ENCODE data around the gene CHST11. TPM values are rescaled to one million over a fixed set of nuclear protein-coding genes. Genes with fewer than 3 reads are reported as not detected.

Gene CHST11
- total RNA-seq, 2 experiments from 2014 or later: 53.4 to 53.6 TPM

- no peak for DNase-seq
- no peaks in the 10 kb centered on the region for H3K36me3 ChIP-seq (ENCODE audit: insufficient read depth, low read length)
- no peaks in the 10 kb centered on the region for H3K4me1 Mint-ChIP-seq (ENCODE audit: low read depth)
- no peak overlapping the region for H3K27ac ChIP-seq (ENCODE audit: low read depth in 1 of 2, low read length in 2 of 2)
- H3K4me3 Mint-ChIP-seq: no peak overlapping the region
- CTCF ChIA-PET: no interaction called here
- H3K9me3 Mint-ChIP-seq: peaks cover 13% of the 10 kb centered on the region
- H3K27ac Mint-ChIP-seq: no peak overlapping the region
- POLR2A ChIA-PET: no interaction called here
- H3K4me3 ChIP-seq (ENCODE audit: low read length): no peak overlapping the region
- H3K9me3 ChIP-seq (ENCODE audit: control insufficient read depth in 1 of 2, insufficient read depth in 1 of 2, low read length in 2 of 2): peaks cover 9 to 10% of the 10 kb centered on the region in 2 experiments
- no peaks in the 10 kb centered on the region for H3K36me3 Mint-ChIP-seq (ENCODE audit: low read depth)
- intact Hi-C loops (cut with DNase I, micrococcal nuclease): no loop called here
- no peaks in the 10 kb centered on the region for H3K27me3 ChIP-seq (ENCODE audit: control insufficient read depth in 1 of 2, insufficient read depth in 2 of 2, low read length in 2 of 2)
- ATAC-seq (ENCODE audit: poor library complexity): no peak
- TF ChIP-seq CTCF (IDR thresholded peaks at IDR 0.05): no peak
- H3K27me3 Mint-ChIP-seq: no peaks in the 10 kb centered on the region
- no peaks in the 10 kb centered on the region for H3K4me1 ChIP-seq (ENCODE audit: insufficient read depth, low read length)
Measured at GRCh38 chr12:104775731-104776231, 319.0 kb downstream of the CHST11 start.

GRCh38 chr12:104779134-104779533 is 322.4 kb downstream of the CHST11 start:
- Mint-ChIP-seq H3K27me3 (no peaks in the 10 kb centered on the region), H3K36me3 (ENCODE audit: low read depth) (no peaks in the 10 kb centered on the region), H3K9me3 (peaks cover 5% of the 10 kb centered on the region), H3K4me3 (no peak overlapping the region), H3K27ac (no peak overlapping the region), H3K4me1 (ENCODE audit: low read depth) (no peaks in the 10 kb centered on the region)
- Histone ChIP-seq H3K36me3 (ENCODE audit: insufficient read depth, low read length) (no peaks in the 10 kb centered on the region), H3K27me3 (ENCODE audit: control insufficient read depth in 1 of 2, insufficient read depth in 2 of 2, low read length in 2 of 2) (no peaks in the 10 kb centered on the region), H3K4me3 (ENCODE audit: low read length) (no peak overlapping the region), H3K27ac (ENCODE audit: low read depth in 1 of 2, low read length in 2 of 2) (no peak overlapping the region), H3K4me1 (ENCODE audit: insufficient read depth, low read length) (no peaks in the 10 kb centered on the region), H3K9me3 (ENCODE audit: control insufficient read depth in 1 of 2, insufficient read depth in 1 of 2, low read length in 2 of 2) (peaks cover under 1 to 5% of the 10 kb centered on the region in 2 experiments)
- POLR2A ChIA-PET: no interaction called here
- DNase-seq (no peak), ATAC-seq (ENCODE audit: poor library complexity) (no peak)
- intact Hi-C loops (cut with DNase I, micrococcal nuclease): no loop called here
- no peak for TF ChIP-seq CTCF (IDR thresholded peaks at IDR 0.05)
- CTCF ChIA-PET: interaction anchor here (1.0 to 1.5 kb wide), 2 partner anchors 16 to 18 kb away, joined by 3 read pairs; no protein-coding TSS in a partner anchor

GRCh38 chr12:104782296-104782695 is 325.5 kb downstream of the CHST11 start:
- no peak for DNase-seq
- Mint-ChIP-seq H3K4me3 (no peak overlapping the region), H3K9me3 (peaks cover 4% of the 10 kb centered on the region), H3K27me3 (no peaks in the 10 kb centered on the region), H3K4me1 (ENCODE audit: low read depth) (no peaks in the 10 kb centered on the region), H3K27ac (no peak overlapping the region), H3K36me3 (ENCODE audit: low read depth) (no peaks in the 10 kb centered on the region)
- Histone ChIP-seq H3K9me3 (ENCODE audit: control insufficient read depth in 1 of 2, insufficient read depth in 1 of 2, low read length in 2 of 2) (peaks cover 0 to 5% of the 10 kb centered on the region in 2 experiments), H3K27me3 (ENCODE audit: control insufficient read depth in 1 of 2, insufficient read depth in 2 of 2, low read length in 2 of 2) (no peaks in the 10 kb centered on the region), H3K4me1 (ENCODE audit: insufficient read depth, low read length) (no peaks in the 10 kb centered on the region), H3K4me3 (ENCODE audit: low read length) (no peak overlapping the region), H3K27ac (ENCODE audit: low read depth in 1 of 2, low read length in 2 of 2) (no peak overlapping the region), H3K36me3 (ENCODE audit: insufficient read depth, low read length) (no peaks in the 10 kb centered on the region)
- ATAC-seq (ENCODE audit: poor library complexity): no peak
- ChIA-PET POLR2A (no interaction called here), CTCF (interaction anchor here (1.0 kb wide), 1 partner anchor 8 kb away, joined by 6 read pairs; no protein-coding TSS in a partner anchor)
- intact Hi-C loops (cut with DNase I, micrococcal nuclease): no loop called here
- no peak for TF ChIP-seq CTCF (IDR thresholded peaks at IDR 0.05)

Measured in CD4-positive, alpha-beta T cell (primary cell).